ENCODE measurements around the gene MSI2. TPM values are rescaled to one million over a fixed set of nuclear protein-coding genes. Genes with fewer than 3 reads are reported as not detected.

The MSI2 gene
- total RNA-seq, 1 donor from 2014 or later: 144 TPM

- Mint-ChIP-seq H3K4me3 (no peak overlapping the region), H3K36me3 (peaks cover 33% of the 10 kb centered on the region), H3K27ac (no peak overlapping the region), H3K9me3 (peaks cover 19% of the 10 kb centered on the region), H3K27me3 (ENCODE audit: low read depth) (no peaks in the 10 kb centered on the region), H3K4me1 (peaks cover 22% of the 10 kb centered on the region)
- DNase-seq (ENCODE audit: low spot score in 2 of 2, unreplicated experiment in 2 of 2): no peak
- TF ChIP-seq CTCF (IDR thresholded peaks at IDR 0.05; ENCODE audit: unreplicated experiment): no peak
Measured at GRCh38 chr17:57393368-57393767, 137.0 kb downstream of the MSI2 start.

GRCh38 chr17:57394375-57394774 lies 138.1 kb downstream of the MSI2 start:
- no peak for TF ChIP-seq CTCF (IDR thresholded peaks at IDR 0.05; ENCODE audit: unreplicated experiment)
- Mint-ChIP-seq H3K4me3 (no peak overlapping the region), H3K27me3 (ENCODE audit: low read depth) (no peaks in the 10 kb centered on the region), H3K4me1 (peaks cover 22% of the 10 kb centered on the region), H3K9me3 (peaks cover 19% of the 10 kb centered on the region), H3K36me3 (peaks cover 31% of the 10 kb centered on the region), H3K27ac (no peak overlapping the region)
- DNase-seq (ENCODE audit: low spot score in 2 of 2, unreplicated experiment in 2 of 2): no peak

- TF ChIP-seq CTCF (IDR thresholded peaks at IDR 0.05; ENCODE audit: unreplicated experiment): no peak
- peaks cover 31% of the 10 kb centered on the region for H3K36me3 Mint-ChIP-seq
- no peaks in the 10 kb centered on the region for H3K27me3 Mint-ChIP-seq (ENCODE audit: low read depth)
- peaks cover 19% of the 10 kb centered on the region for H3K9me3 Mint-ChIP-seq
- H3K27ac Mint-ChIP-seq: peak overlapping the region; percentile 70
- no peak overlapping the region for H3K4me3 Mint-ChIP-seq
- H3K4me1 Mint-ChIP-seq: peaks cover 29% of the 10 kb centered on the region
- DNase-seq (ENCODE audit: low spot score in 2 of 2, unreplicated experiment in 2 of 2): no peak
Measured at GRCh38 chr17:57395721-57396321, 139.5 kb downstream of the MSI2 start.

GRCh38 chr17:57396511-57396921 lies 140.2 kb downstream of the MSI2 start:
- Mint-ChIP-seq H3K27ac (peak overlapping the region; percentile 70), H3K9me3 (peaks cover 19% of the 10 kb centered on the region), H3K4me3 (no peak overlapping the region), H3K36me3 (peaks cover 35% of the 10 kb centered on the region), H3K4me1 (peaks cover 35% of the 10 kb centered on the region), H3K27me3 (ENCODE audit: low read depth) (no peaks in the 10 kb centered on the region)
- DNase-seq (ENCODE audit: low spot score in 2 of 2, unreplicated experiment in 2 of 2): no peak
- TF ChIP-seq CTCF (IDR thresholded peaks at IDR 0.05; ENCODE audit: unreplicated experiment): no peak

GRCh38 chr17:57397402-57397801 lies 141.1 kb downstream of the MSI2 start:
- no peak overlapping the region for H3K4me3 Mint-ChIP-seq
- no peaks in the 10 kb centered on the region for H3K27me3 Mint-ChIP-seq (ENCODE audit: low read depth)
- H3K36me3 Mint-ChIP-seq: peaks cover 33% of the 10 kb centered on the region
- no peak overlapping the region for H3K27ac Mint-ChIP-seq
- peaks cover 34% of the 10 kb centered on the region for H3K4me1 Mint-ChIP-seq
- peaks cover 18% of the 10 kb centered on the region for H3K9me3 Mint-ChIP-seq
- TF ChIP-seq CTCF (IDR thresholded peaks at IDR 0.05; ENCODE audit: unreplicated experiment): no peak
- no peak for DNase-seq (ENCODE audit: low spot score in 2 of 2, unreplicated experiment in 2 of 2)

- no peak for TF ChIP-seq CTCF (IDR thresholded peaks at IDR 0.05; ENCODE audit: unreplicated experiment)
- Mint-ChIP-seq H3K9me3 (peaks cover 2% of the 10 kb centered on the region), H3K4me1 (peaks cover 42% of the 10 kb centered on the region), H3K27ac (no peak overlapping the region), H3K27me3 (ENCODE audit: low read depth) (no peaks in the 10 kb centered on the region), H3K4me3 (no peak overlapping the region), H3K36me3 (peaks cover 12% of the 10 kb centered on the region)
- DNase-seq (ENCODE audit: low spot score in 2 of 2, unreplicated experiment in 2 of 2): no peak
Measured at GRCh38 chr17:57399690-57400089, 143.4 kb downstream of the MSI2 start.

Data from mesothelial cell of epicardium (in vitro differentiated cells).